ENCODE results near the gene EFNA5. TPM values are rescaled to one million over a fixed set of nuclear protein-coding genes. Genes with fewer than 3 reads are reported as not detected.

EFNA5 gene
- total RNA-seq, 1 donor from 2014 or later, result 43.0 TPM

DNA sequence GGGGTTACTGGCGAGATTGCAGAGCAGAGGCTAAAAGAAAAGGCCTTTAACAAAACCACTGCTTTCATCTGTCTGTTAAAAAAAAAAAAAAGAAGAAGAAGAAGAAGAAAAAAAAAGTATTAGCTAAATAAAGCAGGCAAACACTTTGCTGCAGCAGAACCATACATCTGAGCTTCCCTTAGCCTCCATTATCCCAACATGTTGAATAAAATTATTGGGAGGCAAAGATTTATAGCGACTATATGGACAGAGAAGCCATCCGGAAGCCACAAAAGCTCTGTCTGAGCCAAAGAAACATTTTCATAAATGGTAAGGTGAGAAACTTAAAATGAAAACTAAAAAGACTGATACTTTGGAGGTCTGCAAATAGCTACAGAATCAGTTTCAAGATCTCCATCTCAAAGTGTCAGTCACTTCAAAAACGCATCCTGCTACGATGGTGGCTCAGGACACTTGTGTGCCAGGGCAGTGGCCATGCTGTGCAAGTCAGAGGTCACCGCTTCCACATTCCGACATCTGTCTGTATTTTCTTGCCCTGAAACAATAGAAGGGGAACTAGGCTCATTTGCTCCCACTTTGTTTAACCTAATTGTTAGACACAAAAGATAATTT, 9.6 kb downstream of the EFNA5 start:
- H3K4me1 Mint-ChIP-seq, result peaks cover 67% of the 10 kb centered on the region
- no peaks in the 10 kb centered on the region for H3K27me3 Mint-ChIP-seq (ENCODE audit: low read depth)
- H3K27ac Mint-ChIP-seq (ENCODE audit: unreplicated experiment), result peak overlapping the region; percentile 9
- peak overlapping the region; percentile 59 for H3K4me3 Mint-ChIP-seq
- no peaks in the 10 kb centered on the region for H3K36me3 Mint-ChIP-seq (ENCODE audit: low read depth)
- TF ChIP-seq, protein P1, sequence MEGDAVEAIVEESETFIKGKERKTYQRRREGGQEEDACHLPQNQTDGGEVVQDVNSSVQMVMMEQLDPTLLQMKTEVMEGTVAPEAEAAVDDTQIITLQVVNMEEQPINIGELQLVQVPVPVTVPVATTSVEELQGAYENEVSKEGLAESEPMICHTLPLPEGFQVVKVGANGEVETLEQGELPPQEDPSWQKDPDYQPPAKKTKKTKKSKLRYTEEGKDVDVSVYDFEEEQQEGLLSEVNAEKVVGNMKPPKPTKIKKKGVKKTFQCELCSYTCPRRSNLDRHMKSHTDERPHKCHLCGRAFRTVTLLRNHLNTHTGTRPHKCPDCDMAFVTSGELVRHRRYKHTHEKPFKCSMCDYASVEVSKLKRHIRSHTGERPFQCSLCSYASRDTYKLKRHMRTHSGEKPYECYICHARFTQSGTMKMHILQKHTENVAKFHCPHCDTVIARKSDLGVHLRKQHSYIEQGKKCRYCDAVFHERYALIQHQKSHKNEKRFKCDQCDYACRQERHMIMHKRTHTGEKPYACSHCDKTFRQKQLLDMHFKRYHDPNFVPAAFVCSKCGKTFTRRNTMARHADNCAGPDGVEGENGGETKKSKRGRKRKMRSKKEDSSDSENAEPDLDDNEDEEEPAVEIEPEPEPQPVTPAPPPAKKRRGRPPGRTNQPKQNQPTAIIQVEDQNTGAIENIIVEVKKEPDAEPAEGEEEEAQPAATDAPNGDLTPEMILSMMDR (conservative IDR thresholded peaks at IDR 0.05), result no peak
- no peaks in the 10 kb centered on the region for H3K9me3 Mint-ChIP-seq
- DNase-seq (ENCODE audit: low read depth, low spot score), result no peak

DNA sequence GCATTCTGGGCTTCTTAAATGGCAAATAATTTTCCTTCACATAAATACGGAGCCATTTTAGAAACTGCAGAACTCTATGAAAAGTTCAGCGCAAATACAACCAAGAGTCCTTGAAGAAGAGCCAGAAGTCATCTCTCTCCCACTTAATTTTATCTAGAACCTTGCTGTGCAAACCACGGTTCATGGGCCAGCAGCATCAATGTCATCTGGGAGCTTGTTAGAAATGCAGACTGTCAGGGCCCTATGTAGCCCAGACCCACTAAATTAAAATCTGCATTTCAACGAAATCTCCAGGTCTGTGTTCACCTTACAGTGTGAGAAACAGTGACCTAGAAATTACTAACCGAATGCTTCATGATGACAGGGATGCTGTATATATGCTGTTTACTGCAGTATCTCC, 12.2 kb downstream of the EFNA5 start:
- DNase-seq (ENCODE audit: low read depth, low spot score), result no peak
- no peaks in the 10 kb centered on the region for H3K36me3 Mint-ChIP-seq (ENCODE audit: low read depth)
- H3K9me3 Mint-ChIP-seq, result no peaks in the 10 kb centered on the region
- no peak overlapping the region for H3K27ac Mint-ChIP-seq (ENCODE audit: unreplicated experiment)
- no peak overlapping the region for H3K4me3 Mint-ChIP-seq
- TF ChIP-seq, protein P1 (conservative IDR thresholded peaks at IDR 0.05), result no peak
- no peaks in the 10 kb centered on the region for H3K27me3 Mint-ChIP-seq (ENCODE audit: low read depth)
- H3K4me1 Mint-ChIP-seq, result peaks cover 72% of the 10 kb centered on the region

DNA sequence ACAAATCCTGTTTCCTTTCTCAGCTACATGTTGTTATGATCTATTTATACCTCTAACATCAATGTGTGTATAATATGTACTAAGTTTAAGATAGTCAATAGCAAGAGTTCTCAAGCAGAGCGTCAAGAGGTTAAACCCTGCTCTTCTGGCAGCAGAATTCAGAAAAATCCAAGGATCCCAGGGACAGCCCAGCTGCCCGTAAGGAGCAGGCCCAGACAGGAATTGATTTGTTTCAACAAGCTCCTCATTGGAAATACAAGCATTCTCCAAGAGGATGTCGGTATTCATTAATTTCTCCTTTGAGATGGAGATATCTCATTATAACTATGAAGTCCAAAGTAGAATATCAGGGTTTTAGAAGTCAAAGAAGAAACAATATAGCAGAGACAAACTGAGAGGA, 14.9 kb downstream of the EFNA5 start:
- TF ChIP-seq, protein P1 (conservative IDR thresholded peaks at IDR 0.05), result no peak
- DNase-seq (ENCODE audit: low read depth, low spot score), result no peak
- Mint-ChIP-seq H3K9me3 (no peaks in the 10 kb centered on the region), H3K4me1 (peaks cover 72% of the 10 kb centered on the region), H3K27ac (ENCODE audit: unreplicated experiment) (no peak overlapping the region), H3K27me3 (ENCODE audit: low read depth) (no peaks in the 10 kb centered on the region), H3K36me3 (ENCODE audit: low read depth) (no peaks in the 10 kb centered on the region), H3K4me3 (no peak overlapping the region)

DNA sequence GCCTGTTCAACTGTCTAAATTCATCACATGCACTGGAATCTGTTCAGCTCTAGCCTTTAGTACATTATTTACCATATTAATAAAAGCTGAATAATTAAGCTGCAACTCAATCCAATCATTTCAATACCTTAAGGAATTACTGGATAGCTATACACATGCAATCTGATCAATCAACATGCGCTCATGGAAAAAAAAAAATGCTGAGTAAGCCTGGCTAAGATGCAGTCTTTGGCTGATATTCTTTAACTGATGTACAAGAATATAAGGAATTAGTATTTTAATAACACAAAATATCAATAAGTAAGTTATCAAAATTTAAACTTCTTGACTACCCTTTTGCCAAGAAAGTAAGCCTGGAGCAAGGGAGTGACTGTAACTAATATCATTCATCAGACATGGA, 15.9 kb downstream of the EFNA5 start:
- no peak for DNase-seq (ENCODE audit: low read depth, low spot score)
- no peaks in the 10 kb centered on the region for H3K9me3 Mint-ChIP-seq
- peaks cover 71% of the 10 kb centered on the region for H3K4me1 Mint-ChIP-seq
- no peaks in the 10 kb centered on the region for H3K36me3 Mint-ChIP-seq (ENCODE audit: low read depth)
- H3K27me3 Mint-ChIP-seq (ENCODE audit: low read depth), result no peaks in the 10 kb centered on the region
- H3K27ac Mint-ChIP-seq (ENCODE audit: unreplicated experiment), result no peak overlapping the region
- TF ChIP-seq, protein P1 (conservative IDR thresholded peaks at IDR 0.05), result no peak
- no peak overlapping the region for H3K4me3 Mint-ChIP-seq

DNA sequence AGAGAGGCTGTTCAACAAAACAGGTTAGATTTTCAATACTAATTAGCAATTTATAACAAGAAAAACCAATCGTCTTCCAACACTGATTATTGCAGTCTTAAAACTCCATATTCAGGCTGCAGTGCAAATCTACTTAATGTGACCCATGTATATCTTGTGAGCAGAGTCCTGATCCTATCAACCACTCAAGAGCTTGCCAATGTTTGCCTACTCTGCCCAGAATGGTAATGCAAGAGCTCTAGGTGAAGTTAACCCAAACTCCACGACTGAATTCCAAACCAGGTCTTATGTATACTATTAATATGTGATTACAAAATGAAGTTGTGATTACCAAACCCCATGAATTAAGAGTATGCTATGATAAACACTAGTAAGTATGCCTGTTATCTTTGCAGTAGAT, 17.1 kb downstream of the EFNA5 start:
- H3K4me1 Mint-ChIP-seq, result peaks cover 68% of the 10 kb centered on the region
- no peaks in the 10 kb centered on the region for H3K27me3 Mint-ChIP-seq (ENCODE audit: low read depth)
- no peaks in the 10 kb centered on the region for H3K36me3 Mint-ChIP-seq (ENCODE audit: low read depth)
- no peak for DNase-seq (ENCODE audit: low read depth, low spot score)
- no peaks in the 10 kb centered on the region for H3K9me3 Mint-ChIP-seq
- no peak overlapping the region for H3K4me3 Mint-ChIP-seq
- TF ChIP-seq, protein P1 (conservative IDR thresholded peaks at IDR 0.05), result no peak
- peak overlapping the region; percentile 92 for H3K27ac Mint-ChIP-seq (ENCODE audit: unreplicated experiment)
